Neural crest cell (in vitro differentiated cells): ENCODE results near the gene KDM4C. TPM values are rescaled to one million over a fixed set of nuclear protein-coding genes. Genes with fewer than 3 reads are reported as not detected.

Source experiments
- DNase-seq: peaks from one replicate; pipeline ENCODE4 v3.0.0; 2021; ENCODE audit warnings: low read depth, mixed read lengths, low spot score
- H3K27ac Mint-ChIP-seq: one replicate; pipeline ENCODE4 v1.8.0; 2021; ENCODE audit warnings: mild to moderate bottlenecking, mixed read lengths; ENCODE audit not compliant: unreplicated experiment
- H3K27me3 Mint-ChIP-seq: 2 replicates; pipeline ENCODE4 v1.8.0; 2021; ENCODE audit warnings: low read depth, mild to moderate bottlenecking, mixed read lengths
- H3K36me3 Mint-ChIP-seq: 2 replicates; pipeline ENCODE4 v1.8.0; 2021; ENCODE audit warnings: low read depth, mild to moderate bottlenecking, mixed read lengths
- H3K4me1 Mint-ChIP-seq: 2 replicates; pipeline ENCODE4 v1.8.0; 2021; ENCODE audit warnings: mixed read lengths
- H3K4me3 Mint-ChIP-seq: one replicate; pipeline ENCODE4 v1.8.0; 2021; ENCODE audit warnings: mild to moderate bottlenecking, mixed read lengths
- H3K9me3 Mint-ChIP-seq: 2 replicates; pipeline ENCODE4 v1.8.0; 2021; ENCODE audit warnings: mixed read lengths
- total RNA-seq: library from RNA; stranded (reverse); gene quantifications from 2 replicates; pipeline ENCODE4 v1.2.1, GENCODE V29; 2021
- TF ChIP-seq, protein P1 (sequence below): fragments of 200-600 bp; sonication (generic); conservative IDR thresholded peaks from 2 replicates; pipeline ENCODE4 v1.5.0; 2021; ENCODE audit warnings: antibody characterized with exemption, mild to moderate bottlenecking

Gene KDM4C
- total RNA-seq, 1 donor from 2014 or later, result 11.2 TPM

- Mint-ChIP-seq H3K9me3 (peaks cover 2% of the 10 kb centered on the region), H3K4me1 (peaks cover 21% of the 10 kb centered on the region), H3K27me3 (no peaks in the 10 kb centered on the region), H3K4me3 (no peak overlapping the region), H3K36me3 (peaks cover 6% of the 10 kb centered on the region), H3K27ac (no peak overlapping the region)
- no peak for DNase-seq
- TF ChIP-seq, protein P1, sequence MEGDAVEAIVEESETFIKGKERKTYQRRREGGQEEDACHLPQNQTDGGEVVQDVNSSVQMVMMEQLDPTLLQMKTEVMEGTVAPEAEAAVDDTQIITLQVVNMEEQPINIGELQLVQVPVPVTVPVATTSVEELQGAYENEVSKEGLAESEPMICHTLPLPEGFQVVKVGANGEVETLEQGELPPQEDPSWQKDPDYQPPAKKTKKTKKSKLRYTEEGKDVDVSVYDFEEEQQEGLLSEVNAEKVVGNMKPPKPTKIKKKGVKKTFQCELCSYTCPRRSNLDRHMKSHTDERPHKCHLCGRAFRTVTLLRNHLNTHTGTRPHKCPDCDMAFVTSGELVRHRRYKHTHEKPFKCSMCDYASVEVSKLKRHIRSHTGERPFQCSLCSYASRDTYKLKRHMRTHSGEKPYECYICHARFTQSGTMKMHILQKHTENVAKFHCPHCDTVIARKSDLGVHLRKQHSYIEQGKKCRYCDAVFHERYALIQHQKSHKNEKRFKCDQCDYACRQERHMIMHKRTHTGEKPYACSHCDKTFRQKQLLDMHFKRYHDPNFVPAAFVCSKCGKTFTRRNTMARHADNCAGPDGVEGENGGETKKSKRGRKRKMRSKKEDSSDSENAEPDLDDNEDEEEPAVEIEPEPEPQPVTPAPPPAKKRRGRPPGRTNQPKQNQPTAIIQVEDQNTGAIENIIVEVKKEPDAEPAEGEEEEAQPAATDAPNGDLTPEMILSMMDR, result no peak
These were observed 112.4 kb downstream of the KDM4C start for GRCh38 chr9:6870149-6870548.

DNA sequence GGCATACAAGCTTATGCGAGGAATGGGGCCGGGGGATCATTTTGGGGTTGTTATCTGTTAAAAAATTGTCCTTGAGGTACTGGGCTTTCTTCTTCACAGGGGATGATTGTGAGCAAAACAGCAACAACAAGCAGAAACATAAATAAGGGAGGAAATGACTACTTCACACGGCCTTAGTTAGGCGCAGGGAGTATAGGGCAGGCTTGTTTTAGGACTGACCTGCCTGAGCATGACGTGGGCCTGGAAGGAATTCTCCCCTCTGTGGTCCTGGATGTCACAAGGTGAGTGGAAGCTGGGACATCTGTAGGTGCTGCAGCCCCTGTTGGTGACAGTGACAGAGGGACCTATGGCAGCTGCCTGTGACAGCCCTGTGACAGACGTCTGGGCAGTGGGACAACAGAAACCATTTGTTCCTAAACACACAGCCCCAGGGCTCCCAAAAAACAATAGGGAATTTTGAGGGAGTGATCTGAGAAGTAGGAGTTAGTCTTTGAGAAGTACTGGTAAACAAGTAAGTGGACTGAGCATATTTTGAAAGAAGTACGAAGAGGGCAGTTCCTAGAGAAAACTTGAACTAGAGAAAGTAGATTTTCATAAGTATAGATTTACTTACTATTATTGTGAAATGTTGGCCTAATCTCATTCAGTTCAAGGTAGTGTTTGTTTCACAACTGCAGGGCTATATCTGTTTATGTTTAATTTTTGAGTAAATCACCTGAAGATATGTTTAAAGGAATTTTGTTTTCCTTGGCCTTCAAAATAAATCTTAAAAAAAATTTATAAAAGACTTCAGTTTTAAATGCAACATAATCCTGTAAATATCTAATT is 113.1 kb downstream of the KDM4C start:
- H3K9me3 Mint-ChIP-seq, result no peaks in the 10 kb centered on the region
- no peak for DNase-seq
- peaks cover 3% of the 10 kb centered on the region for H3K36me3 Mint-ChIP-seq
- no peaks in the 10 kb centered on the region for H3K27me3 Mint-ChIP-seq
- TF ChIP-seq, protein P1, result no peak
- H3K4me3 Mint-ChIP-seq, result no peak overlapping the region
- peaks cover 21% of the 10 kb centered on the region for H3K4me1 Mint-ChIP-seq
- H3K27ac Mint-ChIP-seq, result no peak overlapping the region

DNA sequence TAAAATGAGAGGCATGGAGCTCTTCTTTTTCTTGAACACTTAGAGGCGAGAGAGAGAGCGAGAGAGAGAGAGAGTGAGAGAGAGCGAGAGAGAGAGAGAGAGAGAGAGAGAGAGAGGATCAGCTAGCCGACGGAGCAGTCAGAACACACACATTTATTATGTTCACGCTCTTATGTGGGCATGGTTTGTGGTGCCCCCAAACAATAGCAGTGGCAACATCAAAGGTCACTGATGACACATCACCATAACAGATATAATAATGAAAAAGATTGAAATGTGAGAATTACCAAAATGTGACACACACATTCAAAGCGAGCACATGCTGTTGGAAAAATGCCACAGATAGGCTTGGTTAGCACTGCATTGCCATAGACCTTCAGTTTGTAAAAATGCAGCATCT is 116.1 kb downstream of the KDM4C start:
- Mint-ChIP-seq H3K4me3 (no peak overlapping the region), H3K9me3 (no peaks in the 10 kb centered on the region), H3K4me1 (peaks cover 27% of the 10 kb centered on the region), H3K27ac (no peak overlapping the region), H3K36me3 (no peaks in the 10 kb centered on the region), H3K27me3 (no peaks in the 10 kb centered on the region)
- TF ChIP-seq, protein P1, result no peak
- no peak for DNase-seq

- DNase-seq, result no peak
- H3K27ac Mint-ChIP-seq, result no peak overlapping the region
- H3K27me3 Mint-ChIP-seq, result no peaks in the 10 kb centered on the region
- no peak overlapping the region for H3K4me3 Mint-ChIP-seq
- TF ChIP-seq, protein P1, result no peak
- H3K9me3 Mint-ChIP-seq, result no peaks in the 10 kb centered on the region
- H3K4me1 Mint-ChIP-seq, result peaks cover 19% of the 10 kb centered on the region
- no peaks in the 10 kb centered on the region for H3K36me3 Mint-ChIP-seq
These were observed 118.6 kb downstream of the KDM4C start for GRCh38 chr9:6876195-6876894.

DNA sequence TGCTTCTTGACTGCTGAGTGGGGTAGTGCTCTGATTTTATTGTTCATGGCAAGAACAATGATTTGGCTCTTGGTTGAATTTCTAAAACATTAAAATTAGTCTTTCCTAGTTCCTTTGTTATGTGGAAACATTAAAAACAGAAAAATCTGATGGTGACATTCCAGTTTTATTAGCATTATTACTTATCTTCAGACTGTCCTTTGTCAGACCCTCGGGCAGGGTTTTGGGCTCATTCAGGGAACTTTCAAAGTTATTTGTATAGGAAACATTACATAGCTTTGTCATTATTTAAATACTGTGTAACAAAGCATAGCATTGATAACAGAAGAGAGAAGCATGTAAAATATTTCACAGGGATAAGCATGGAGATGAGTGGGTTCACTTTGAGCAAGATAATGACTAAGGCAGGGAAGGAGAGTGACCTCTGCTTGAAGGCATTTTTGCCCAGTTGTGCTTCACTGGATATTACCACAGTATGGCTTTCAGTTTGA is 119.9 kb downstream of the KDM4C start:
- TF ChIP-seq, protein P1, result no peak
- H3K27ac Mint-ChIP-seq, result no peak overlapping the region
- no peaks in the 10 kb centered on the region for H3K9me3 Mint-ChIP-seq
- H3K36me3 Mint-ChIP-seq, result no peaks in the 10 kb centered on the region
- H3K4me3 Mint-ChIP-seq, result no peak overlapping the region
- no peak for DNase-seq
- no peaks in the 10 kb centered on the region for H3K27me3 Mint-ChIP-seq
- peaks cover 19% of the 10 kb centered on the region for H3K4me1 Mint-ChIP-seq
